HepG2 (cell line): ENCODE data around the gene SLC8B1. TPM values are rescaled to one million over a fixed set of nuclear protein-coding genes. Genes with fewer than 3 reads are reported as not detected.

Experiments
- ATAC-seq: fragments of 200-7000 bp; cut with Tn5 transposase; 3 replicates; pipeline ENCODE4 v1.9.1; 2020; ENCODE audit warnings: mild to moderate bottlenecking, moderate library complexity
- BruUV-seq: library from RNA; stranded (reverse); fragments of 400-500 nt; replicated peaks from 2 replicates; lab custom pipeline; 2021; lab: Mats Ljungman, UMichigan
- CTCF ChIA-PET: fragments of 300-600 bp; formaldehyde crosslinking; extraction: SDS; loops from one replicate; lab custom pipeline; 2021; ENCODE audit warnings: low total read pairs, inconsistent platforms, low intra/inter-chr PET ratio; lab: Yijun Ruan, JAX
- POLR2A ChIA-PET: fragments of 350-600 bp; sonication (Branson Sonifier 250); formaldehyde crosslinking; loops from one replicate; lab custom pipeline; 2020; ENCODE audit warnings: antibody characterized with exemption, inconsistent platforms; lab: Yijun Ruan, JAX
- DNase-seq: peaks from one replicate; pipeline ENCODE4 v3.0.0-alpha.2; 2015; ENCODE audit warnings: low spot score
- FAIRE-seq: peaks from 3 replicates; lab custom pipeline; 2011; peaks lifted over from hg19 to GRCh38; lab: Jason Lieb, UNC
- H2AFZ ChIP-seq: one replicate; pipeline ENCODE4 v1.6.1; 2011; ENCODE audit warnings: low read length, inconsistent platforms
- H3K27ac ChIP-seq: fragments of 300-600 bp; 3 replicates; pipeline ENCODE4 v1.8.0; 2011; ENCODE audit warnings: mixed run types, mild to moderate bottlenecking, mixed read lengths, low read length, inconsistent platforms; ENCODE audit not compliant: insufficient read depth; ENCODE audit errors: extremely low read length
- H3K27me3 ChIP-seq, 2 experiments: fragments of 200-600 bp in 1 of 2; 2 replicates in 1 of 2; 3 replicates in 1 of 2; pipeline versions ENCODE4 v1.6.0 to v1.8.0; 2011; ENCODE audit warnings: low read length in 2 of 2, mild to moderate bottlenecking in 2 of 2, moderate library complexity in 2 of 2, inconsistent platforms in 1 of 2; ENCODE audit not compliant: insufficient read depth in 2 of 2, control insufficient read depth in 1 of 2
- H3K36me3 ChIP-seq, 2 experiments: fragments of 200-600 bp in 1 of 2; replicated peaks in 1 of 2; 2 replicates in 1 of 2; 3 replicates in 1 of 2; pipeline versions ENCODE4 v1.5.1 to v1.8.0; 2011; ENCODE audit warnings: low read length in 2 of 2, inconsistent platforms in 1 of 2; ENCODE audit not compliant: insufficient read depth in 2 of 2, control insufficient read depth in 1 of 2
- H3K4me1 ChIP-seq: 2 replicates; pipeline ENCODE4 v1.5.1; 2012; ENCODE audit warnings: low read length, inconsistent platforms; ENCODE audit not compliant: insufficient read depth
- H3K4me2 ChIP-seq: 2 replicates; pipeline ENCODE4 v1.6.0; 2011; ENCODE audit warnings: low read depth, low read length, inconsistent platforms
- H3K4me3 ChIP-seq, 3 experiments: fragments of 200-600 bp in 1 of 3; sonication (generic), shearing (Covaris generic) in 1 of 3; replicated peaks in 1 of 3; 2 replicates each; pipeline ENCODE4 v1.5.1; 2011 to 2016; ENCODE audit warnings: low read length in 3 of 3, inconsistent platforms in 2 of 3, low read depth in 2 of 3, mild to moderate bottlenecking in 2 of 3, control low read depth in 1 of 3, mixed read lengths in 1 of 3; ENCODE audit not compliant: insufficient read depth in 1 of 3
- H3K79me2 ChIP-seq: one replicate; pipeline ENCODE4 v1.6.1; 2011; ENCODE audit warnings: low read length, inconsistent platforms; ENCODE audit not compliant: insufficient read depth
- H3K9ac ChIP-seq: 2 replicates; pipeline ENCODE4 v1.6.0; 2011; ENCODE audit warnings: mild to moderate bottlenecking, low read depth, low read length, inconsistent platforms; ENCODE audit not compliant: insufficient read depth
- H3K9me3 ChIP-seq: 2 replicates; pipeline ENCODE4 v1.5.1; 2012; ENCODE audit warnings: mild to moderate bottlenecking, low read length
- H4K20me1 ChIP-seq: 2 replicates; pipeline ENCODE4 v1.6.0; 2011; ENCODE audit warnings: inconsistent platforms, mild to moderate bottlenecking, low read length, moderate library complexity; ENCODE audit not compliant: insufficient read depth
- FOXK2 ChIP-seq: fragments of 450-650 bp; IDR thresholded peaks from 2 replicates; pipeline ENCODE4 v1.6.1; 2016
- FOXM1 ChIP-seq: sonication (generic); formaldehyde crosslinking; IDR thresholded peaks from 2 replicates; pipeline ENCODE4 v1.5.0; 2020; ENCODE audit warnings: missing genetic modification reagents
- KMT2A ChIP-seq: sonication (generic); formaldehyde crosslinking; IDR thresholded peaks from 2 replicates; pipeline ENCODE4 v1.4.0; 2020; ENCODE audit warnings: missing genetic modification reagents
- PHF8 ChIP-seq: sonication (generic); formaldehyde crosslinking; IDR thresholded peaks from 2 replicates; pipeline ENCODE4 v1.5.0; 2020; ENCODE audit warnings: missing genetic modification reagents
- SMAD1 ChIP-seq: sonication (generic); formaldehyde crosslinking; IDR thresholded peaks from 2 replicates; pipeline ENCODE4 v1.4.0; 2020; ENCODE audit warnings: missing genetic modification reagents, low read depth, mild to moderate bottlenecking, borderline replicate concordance
- TARDBP ChIP-seq: sonication (generic); formaldehyde crosslinking; IDR thresholded peaks from 2 replicates; pipeline ENCODE4 v1.8.0; 2022; ENCODE audit warnings: mild to moderate bottlenecking, missing genetic modification reagents
- TBX2 ChIP-seq: sonication (generic); formaldehyde crosslinking; IDR thresholded peaks from 2 replicates; pipeline ENCODE4 v1.5.0; 2020; ENCODE audit warnings: missing genetic modification reagents, mild to moderate bottlenecking, borderline replicate concordance
- ZBTB3 ChIP-seq: sonication (generic); formaldehyde crosslinking; IDR thresholded peaks from 2 replicates; pipeline ENCODE4 v1.4.0; 2020; ENCODE audit warnings: low read depth, mild to moderate bottlenecking, moderate library complexity, missing genetic modification reagents, borderline replicate concordance
- ZNF337 ChIP-seq: sonication (generic); formaldehyde crosslinking; IDR thresholded peaks from 2 replicates; pipeline ENCODE4 v1.5.1; 2020; ENCODE audit warnings: missing genetic modification reagents, low read depth, mild to moderate bottlenecking, borderline replicate concordance
- ZNF619 ChIP-seq: sonication (generic); formaldehyde crosslinking; IDR thresholded peaks from 2 replicates; pipeline ENCODE4 v1.4.0; 2020; ENCODE audit warnings: mild to moderate bottlenecking, missing genetic modification reagents
- ZNF773 ChIP-seq: sonication (generic); formaldehyde crosslinking; IDR thresholded peaks from 2 replicates; pipeline ENCODE4 v1.4.0; 2020; ENCODE audit warnings: missing genetic modification reagents, borderline replicate concordance
- WGBS: methylation state at CpG from one replicate; pipeline ENCODE4 v1.1.6; 2017; ENCODE audit warnings: low lambda C conversion rate; 5-methylcytosine and 5-hydroxymethylcytosine counted together
- in situ Hi-C: cut with HindIII; loops from 2 replicates; pipeline ENCODE4 v1.10.0; 2017; ENCODE audit warnings: low pct_unique_long_range_greater_than_20kb; ENCODE audit not compliant: extremely low pct_ligation_motif_present
- intact Hi-C: fragments of 100-400 bp; cut with micrococcal nuclease; formaldehyde crosslinking; loops from one replicate; pipeline ENCODE4 v1.10.0; 2022; ENCODE audit not compliant: unreplicated experiment
- polyA plus RNA-seq, 8 experiments: library from polyadenylated mRNA; depleted of rRNA in 3 of 8; stranded (reverse) in 7 of 8; unstranded in 1 of 8; fragments of >200 nt; fragmentation: Illumina TruSeq in 4 of 8; extraction: Trizol in 4 of 8; gene quantifications; 2 replicates each; pipeline versions ENCODE4 v1.2.1 to v1.2.3, GENCODE V29; 2011 to 2016; ENCODE audit warnings: low read depth in 4 of 8, missing spikeins in 1 of 8, mixed read lengths in 1 of 8; ENCODE audit not compliant: insufficient read depth in 1 of 8
- total RNA-seq, 5 experiments: library from RNA; depleted of rRNA; stranded (reverse); fragments of >200 nt; fragmentation: Illumina TruSeq; extraction: Trizol; gene quantifications; 2 replicates each; pipeline ENCODE4 v1.2.3, GENCODE V29; 2016; ENCODE audit warnings: low read depth in 1 of 5
- TF ChIP-seq, protein P1 (sequence below): IDR thresholded peaks from 2 replicates; pipeline ENCODE4 v1.6.1; 2018; ENCODE audit warnings: missing genetic modification reagents
- TF ChIP-seq, protein P2 (sequence below): sonication (generic); formaldehyde crosslinking; conservative IDR thresholded peaks from 2 replicates; pipeline ENCODE4 v1.5.0; 2020; ENCODE audit warnings: missing genetic modification reagents
- TF ChIP-seq, protein P3 (sequence below): sonication (generic); formaldehyde crosslinking; IDR thresholded peaks from 2 replicates; pipeline ENCODE4 v1.5.0; 2020; ENCODE audit warnings: missing genetic modification reagents
- TF ChIP-seq, protein P4 (sequence below): sonication (generic); formaldehyde crosslinking; IDR thresholded peaks from 2 replicates; pipeline ENCODE4 v1.4.0; 2020; ENCODE audit warnings: missing genetic modification reagents

SLC8B1 gene
- total and polyA plus RNA-seq, 2 of the 13 experiments (the other 11 are each of a cell fraction or from before 2014, with no cell fraction given) = 6.8 to 8.0 TPM

DNA sequence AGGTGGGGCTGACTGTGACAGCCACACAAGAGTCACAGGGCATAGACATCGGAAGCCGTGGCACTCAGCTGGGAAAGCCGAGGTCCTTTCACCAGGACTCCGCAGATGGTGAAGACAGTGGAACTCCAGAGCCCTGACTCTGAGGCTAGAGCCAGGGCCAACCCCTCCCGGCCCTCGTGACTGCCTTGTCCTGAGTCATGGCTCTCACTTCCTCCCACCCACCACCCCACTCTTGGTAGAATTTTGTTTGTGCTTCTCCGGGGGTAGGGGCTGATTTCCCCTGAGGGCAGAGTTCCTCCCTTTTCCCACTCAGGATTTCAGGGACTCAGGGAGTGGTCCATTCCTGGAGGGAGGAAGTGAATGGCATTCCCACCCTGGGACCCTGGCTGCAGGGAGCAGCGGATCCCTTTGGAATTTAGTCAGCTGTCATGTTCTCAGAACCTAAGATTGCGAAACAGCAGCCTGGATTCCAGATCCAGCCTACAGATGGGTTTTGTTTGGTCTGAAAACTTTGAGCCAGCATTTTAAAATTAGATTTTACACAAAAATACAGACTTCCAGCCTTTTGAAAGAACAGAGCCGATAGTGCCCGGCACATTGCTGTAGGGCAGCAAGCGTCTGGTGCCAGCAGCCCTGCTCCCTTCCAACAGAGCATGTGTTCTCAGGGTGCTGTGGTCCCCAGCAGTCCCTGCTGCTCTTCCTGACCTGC is 62.9 kb downstream of the SLC8B1 start (continued):
- TF ChIP-seq SMAD1 (no peak), ZNF773 (CRISPR knock-in tag) (no peak), ZBTB3 (no peak), FOXK2 (no peak), TARDBP (no peak), ZNF337 (CRISPR knock-in tag) (0 out of 2 replicates have a peak, but pooled peaks have one; percentile 38), ZNF619 (no peak), KMT2A (no peak)
- TF ChIP-seq, protein P1, sequence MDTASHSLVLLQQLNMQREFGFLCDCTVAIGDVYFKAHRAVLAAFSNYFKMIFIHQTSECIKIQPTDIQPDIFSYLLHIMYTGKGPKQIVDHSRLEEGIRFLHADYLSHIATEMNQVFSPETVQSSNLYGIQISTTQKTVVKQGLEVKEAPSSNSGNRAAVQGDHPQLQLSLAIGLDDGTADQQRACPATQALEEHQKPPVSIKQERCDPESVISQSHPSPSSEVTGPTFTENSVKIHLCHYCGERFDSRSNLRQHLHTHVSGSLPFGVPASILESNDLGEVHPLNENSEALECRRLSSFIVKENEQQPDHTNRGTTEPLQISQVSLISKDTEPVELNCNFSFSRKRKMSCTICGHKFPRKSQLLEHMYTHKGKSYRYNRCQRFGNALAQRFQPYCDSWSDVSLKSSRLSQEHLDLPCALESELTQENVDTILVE (CRISPR knock-in tag) = no peak

DNA sequence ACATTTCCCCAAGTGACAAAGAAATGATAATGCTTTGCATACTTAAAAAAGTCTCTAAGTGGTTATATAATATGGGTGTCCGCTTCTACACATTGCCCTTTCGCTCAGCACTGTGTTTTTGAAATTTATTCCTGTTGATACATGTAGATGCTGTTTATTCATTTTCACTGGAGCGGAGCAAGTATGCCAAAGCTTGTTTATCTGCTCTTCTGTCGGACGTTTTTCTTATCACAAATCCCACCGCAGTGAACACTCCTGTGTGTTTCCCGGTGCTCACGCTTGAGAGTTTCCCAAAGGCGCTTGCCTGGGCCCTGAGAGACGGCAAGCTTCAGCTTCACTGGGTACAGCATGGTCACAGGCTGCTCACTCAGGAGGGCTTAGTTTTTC is 63.5 kb downstream of the SLC8B1 start:
- no peaks in the 10 kb centered on the region for H3K27me3 ChIP-seq
- H3K9ac ChIP-seq = peak overlapping the region; percentile 35; the same call in 1 of the 2 replicates
- H2AFZ ChIP-seq = no peak overlapping the region
- ChIA-PET POLR2A (interaction anchor here (1.0 to 1.1 kb wide), 3 partner anchors 17 to 48 kb away, joined by 3 to 5 read pairs (median 5); no protein-coding TSS in a partner anchor), CTCF (no interaction called here)
- BruUV-seq = no TSS peak
- H3K4me1 ChIP-seq = peaks cover 43% of the 10 kb centered on the region
- peak overlapping the region; percentile 41 for H3K27ac ChIP-seq
- no peak for FAIRE-seq
- ATAC-seq = no peak
- H3K79me2 ChIP-seq = no peaks in the 10 kb centered on the region
- peaks cover 6 to 12% of the 10 kb centered on the region in 2 experiments; a peak in 4 of 5 replicates for H3K36me3 ChIP-seq
- H3K4me2 ChIP-seq = peak overlapping the region; percentile 67
- no peaks in the 10 kb centered on the region for H3K9me3 ChIP-seq
- 88% methylated on average over 10 of the region's 10 CpGs for WGBS
- no peak overlapping the region for H3K4me3 ChIP-seq
- H4K20me1 ChIP-seq = no peaks in the 10 kb centered on the region
- no peak for DNase-seq
- in situ Hi-C loops (no loop called here), intact Hi-C loops (loop anchor here (10.0 kb wide), 1 partner anchor 77 kb away; no protein-coding TSS in a partner anchor)
- TF ChIP-seq FOXM1 = no peak
- TF ChIP-seq, protein P2, sequence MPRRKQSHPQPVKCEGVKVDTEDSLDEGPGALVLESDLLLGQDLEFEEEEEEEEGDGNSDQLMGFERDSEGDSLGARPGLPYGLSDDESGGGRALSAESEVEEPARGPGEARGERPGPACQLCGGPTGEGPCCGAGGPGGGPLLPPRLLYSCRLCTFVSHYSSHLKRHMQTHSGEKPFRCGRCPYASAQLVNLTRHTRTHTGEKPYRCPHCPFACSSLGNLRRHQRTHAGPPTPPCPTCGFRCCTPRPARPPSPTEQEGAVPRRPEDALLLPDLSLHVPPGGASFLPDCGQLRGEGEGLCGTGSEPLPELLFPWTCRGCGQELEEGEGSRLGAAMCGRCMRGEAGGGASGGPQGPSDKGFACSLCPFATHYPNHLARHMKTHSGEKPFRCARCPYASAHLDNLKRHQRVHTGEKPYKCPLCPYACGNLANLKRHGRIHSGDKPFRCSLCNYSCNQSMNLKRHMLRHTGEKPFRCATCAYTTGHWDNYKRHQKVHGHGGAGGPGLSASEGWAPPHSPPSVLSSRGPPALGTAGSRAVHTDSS (CRISPR knock-in tag) = no peak
- no peak for TF ChIP-seq PHF8 (CRISPR knock-in tag)
- TF ChIP-seq, protein P3, sequence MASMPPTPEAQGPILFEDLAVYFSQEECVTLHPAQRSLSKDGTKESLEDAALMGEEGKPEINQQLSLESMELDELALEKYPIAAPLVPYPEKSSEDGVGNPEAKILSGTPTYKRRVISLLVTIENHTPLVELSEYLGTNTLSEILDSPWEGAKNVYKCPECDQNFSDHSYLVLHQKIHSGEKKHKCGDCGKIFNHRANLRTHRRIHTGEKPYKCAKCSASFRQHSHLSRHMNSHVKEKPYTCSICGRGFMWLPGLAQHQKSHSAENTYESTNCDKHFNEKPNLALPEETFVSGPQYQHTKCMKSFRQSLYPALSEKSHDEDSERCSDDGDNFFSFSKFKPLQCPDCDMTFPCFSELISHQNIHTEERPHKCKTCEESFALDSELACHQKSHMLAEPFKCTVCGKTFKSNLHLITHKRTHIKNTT (CRISPR knock-in tag) = no peak
- TF ChIP-seq, protein P4, sequence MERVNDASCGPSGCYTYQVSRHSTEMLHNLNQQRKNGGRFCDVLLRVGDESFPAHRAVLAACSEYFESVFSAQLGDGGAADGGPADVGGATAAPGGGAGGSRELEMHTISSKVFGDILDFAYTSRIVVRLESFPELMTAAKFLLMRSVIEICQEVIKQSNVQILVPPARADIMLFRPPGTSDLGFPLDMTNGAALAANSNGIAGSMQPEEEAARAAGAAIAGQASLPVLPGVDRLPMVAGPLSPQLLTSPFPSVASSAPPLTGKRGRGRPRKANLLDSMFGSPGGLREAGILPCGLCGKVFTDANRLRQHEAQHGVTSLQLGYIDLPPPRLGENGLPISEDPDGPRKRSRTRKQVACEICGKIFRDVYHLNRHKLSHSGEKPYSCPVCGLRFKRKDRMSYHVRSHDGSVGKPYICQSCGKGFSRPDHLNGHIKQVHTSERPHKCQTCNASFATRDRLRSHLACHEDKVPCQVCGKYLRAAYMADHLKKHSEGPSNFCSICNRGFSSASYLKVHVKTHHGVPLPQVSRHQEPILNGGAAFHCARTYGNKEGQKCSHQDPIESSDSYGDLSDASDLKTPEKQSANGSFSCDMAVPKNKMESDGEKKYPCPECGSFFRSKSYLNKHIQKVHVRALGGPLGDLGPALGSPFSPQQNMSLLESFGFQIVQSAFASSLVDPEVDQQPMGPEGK (CRISPR knock-in tag) = no peak
- no peak for TF ChIP-seq TBX2 (CRISPR knock-in tag)
